Stimulated activated CD4-positive, alpha-beta T cell treated with anti-CD3 and anti-CD28 coated beads, Interleukin-1b, Interleukin-23, amount 100 ng/mL, for 48 hours (primary cell): Measurements from ENCODE around the gene RANGRF.
"Not testable (repeated sequence)": the region's sequence is repeated elsewhere in the genome, so short reads cannot be mapped to it uniquely, and the experiment has no call there.

Source experiments
- DNase-seq: peaks from one replicate; pipeline ENCODE4 v3.0.0-alpha.2; 2020

Gene RANGRF

GRCh38 chr17:8288336-8289102 lies at the start of gene RANGRF:
Gene RANGRF (plus strand): TSS chr17:8288670. CDS start chr17:8288789, 119 bp downstream.
- peak; percentile 80 for DNase-seq

- peak; percentile 12 for DNase-seq
These were observed 44.6 kb upstream of the RANGRF start for GRCh38 chr17:8243827-8244226.

- no peak for DNase-seq
These were observed 43.7 kb upstream of the RANGRF start for GRCh38 chr17:8244768-8245167.

- DNase-seq: peak; percentile 97
These were observed 39.5 kb upstream of the RANGRF start, which contains the start of gene PFAS for GRCh38 chr17:8248751-8249607. Gene PFAS (plus strand): TSS chr17:8249289. CDS start chr17:8253938, 4,649 bp downstream.

GRCh38 chr17:8249621-8250500 lies 38.6 kb upstream of the RANGRF start:
- DNase-seq: no peak

GRCh38 chr17:8251411-8251810 lies 37.1 kb upstream of the RANGRF start:
- DNase-seq: not testable (repeated sequence)

GRCh38 chr17:8253801-8254200 lies 34.7 kb upstream of the RANGRF start:
- no peak for DNase-seq

- DNase-seq: no peak
These were observed 33.6 kb upstream of the RANGRF start for GRCh38 chr17:8254881-8255280.

- no peak for DNase-seq
These were observed 33.0 kb upstream of the RANGRF start for GRCh38 chr17:8255499-8255898.

GRCh38 chr17:8256291-8256690 lies 32.2 kb upstream of the RANGRF start:
- no peak for DNase-seq

- no peak for DNase-seq
These were observed 31.8 kb upstream of the RANGRF start for GRCh38 chr17:8256691-8257090.

- DNase-seq: no peak
These were observed 30.7 kb upstream of the RANGRF start for GRCh38 chr17:8257801-8258200.

- DNase-seq: no peak
These were observed 24.1 kb upstream of the RANGRF start for GRCh38 chr17:8264320-8264719.

- no peak for DNase-seq
These were observed 23.5 kb upstream of the RANGRF start for GRCh38 chr17:8264836-8265542.

- no peak for DNase-seq
These were observed 21.6 kb upstream of the RANGRF start for GRCh38 chr17:8266648-8267479.

- DNase-seq: no peak
These were observed 20.9 kb upstream of the RANGRF start for GRCh38 chr17:8267480-8268147.

GRCh38 chr17:8268550-8269298 lies 19.7 kb upstream of the RANGRF start:
- no peak for DNase-seq

- no peak for DNase-seq
These were observed 16.0 kb upstream of the RANGRF start for GRCh38 chr17:8272421-8272820.

- DNase-seq: no peak
These were observed 14.5 kb upstream of the RANGRF start for GRCh38 chr17:8273884-8274444.

GRCh38 chr17:8274816-8275215 lies 13.7 kb upstream of the RANGRF start:
- no peak for DNase-seq
